Large intestine (tissue), 3 donors: ENCODE measurements around the gene NXT1. TPM values are rescaled to one million over a fixed set of nuclear protein-coding genes. Genes with fewer than 3 reads are reported as not detected.

Experiments used
- DNase-seq, 2 donors: peaks; one replicate each; pipeline versions ENCODE4 v3.0.0 to v3.0.0-alpha.2; 2013
- H3K27ac ChIP-seq: one replicate; pipeline ENCODE4 v1.5.1; 2013; ENCODE audit warnings: low read length
- H3K27me3 ChIP-seq: 2 replicates; pipeline ENCODE4 v1.6.1; 2013; ENCODE audit warnings: low read length; ENCODE audit not compliant: control insufficient read depth, insufficient read depth
- H3K36me3 ChIP-seq: 2 replicates; pipeline ENCODE4 v1.6.1; 2013; ENCODE audit warnings: low read length; ENCODE audit not compliant: control insufficient read depth, insufficient read depth
- H3K4me1 ChIP-seq: one replicate; pipeline ENCODE4 v1.6.1; 2013; ENCODE audit warnings: low read length; ENCODE audit not compliant: control insufficient read depth, insufficient read depth
- H3K4me3 ChIP-seq: one replicate; pipeline ENCODE4 v1.5.1; 2013; ENCODE audit warnings: low read length
- H3K9me3 ChIP-seq: one replicate; pipeline ENCODE4 v1.6.1; 2013; ENCODE audit warnings: mild to moderate bottlenecking, low read depth, low read length, moderate library complexity; ENCODE audit not compliant: control insufficient read depth
- WGBS: methylation state at CpG from one replicate; pipeline ENCODE4 v1.1.5; 2013; ENCODE audit warnings: low lambda C conversion rate; ENCODE audit not compliant: insufficient coverage; 5-methylcytosine and 5-hydroxymethylcytosine counted together
- polyA plus RNA-seq: library from polyadenylated mRNA; unstranded; fragments of 120-200 nt; gene quantifications from one replicate; pipeline ENCODE4 v1.2.1, GENCODE V29; 2013

Gene NXT1
- polyA plus RNA-seq, 1 donor: 17.7 TPM

- no peak for DNase-seq
- WGBS: 80% methylated on average over 1 of the region's 5 CpGs
- Histone ChIP-seq H3K9me3 (no peaks in the 10 kb centered on the region), H3K27me3 (no peaks in the 10 kb centered on the region), H3K27ac (no peak overlapping the region), H3K4me3 (no peak overlapping the region), H3K36me3 (peaks cover 10% of the 10 kb centered on the region), H3K4me1 (no peaks in the 10 kb centered on the region)
Observed at GRCh38 chr20:23403751-23404150, 53.2 kb downstream of the NXT1 start.

- peak in 1 of 2 donors; percentile 12 for DNase-seq
- no peaks in the 10 kb centered on the region for H3K9me3 ChIP-seq
- H3K4me1 ChIP-seq: no peaks in the 10 kb centered on the region
- H3K27ac ChIP-seq: no peak overlapping the region
- H3K36me3 ChIP-seq: peaks cover 10% of the 10 kb centered on the region
- no peaks in the 10 kb centered on the region for H3K27me3 ChIP-seq
- no CpG with 5 or more reads among the region's 3 CpGs for WGBS
- H3K4me3 ChIP-seq: no peak overlapping the region
Observed at GRCh38 chr20:23404196-23404595, 53.6 kb downstream of the NXT1 start.

Other genes starting within 250 kb of the NXT1 start
- 8.8 TPM for gene GZF1, start 11.4 kb downstream of the NXT1 start, polyA plus RNA-seq
- 19.9 TPM for gene NAPB, start 70.7 kb downstream of the NXT1 start, polyA plus RNA-seq
- gene CSTL1, start 88.9 kb downstream of the NXT1 start, polyA plus RNA-seq: 0.09 TPM
- gene CST11, start 102.1 kb downstream of the NXT1 start, polyA plus RNA-seq: not detected
- gene CST8, start 140.3 kb downstream of the NXT1 start, polyA plus RNA-seq: not detected
- gene CST9L, start 217.7 kb downstream of the NXT1 start, polyA plus RNA-seq: not detected